GM19452 (cell line): Measurements from ENCODE around the gene PRKN.

Experiments used
- ATAC-seq: cut with Tn5 transposase; IDR thresholded peaks from one replicate; pipeline ENCODE4 v1.9.1; 2021; ENCODE audit not compliant: unreplicated experiment

The PRKN gene

DNA sequence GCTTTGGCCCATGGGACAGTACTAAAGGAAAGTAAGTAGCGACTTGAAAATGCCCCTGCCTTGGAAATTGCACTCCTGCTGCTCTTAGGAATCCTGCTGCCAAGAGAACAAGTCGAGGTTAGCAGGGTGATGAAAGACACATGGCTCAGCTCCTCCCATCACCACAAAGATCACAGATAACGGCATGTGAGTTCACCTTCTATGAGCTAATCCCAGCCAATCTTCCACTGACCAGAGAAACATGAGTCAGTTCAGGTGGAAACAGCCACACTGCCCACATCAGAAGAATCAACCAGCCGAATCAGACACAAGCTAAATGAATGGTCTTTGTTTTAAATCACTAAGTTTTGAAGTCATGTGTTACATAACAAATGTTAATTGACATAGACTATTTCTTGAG lies 106.3 kb downstream of the PRKN start:
- ATAC-seq = no peak

GRCh38 chr6:162620073-162620472 lies 107.5 kb downstream of the PRKN start:
- ATAC-seq = no peak

- ATAC-seq = no peak
Observed at GRCh38 chr6:162618448-162619002, 109.0 kb downstream of the PRKN start.

DNA sequence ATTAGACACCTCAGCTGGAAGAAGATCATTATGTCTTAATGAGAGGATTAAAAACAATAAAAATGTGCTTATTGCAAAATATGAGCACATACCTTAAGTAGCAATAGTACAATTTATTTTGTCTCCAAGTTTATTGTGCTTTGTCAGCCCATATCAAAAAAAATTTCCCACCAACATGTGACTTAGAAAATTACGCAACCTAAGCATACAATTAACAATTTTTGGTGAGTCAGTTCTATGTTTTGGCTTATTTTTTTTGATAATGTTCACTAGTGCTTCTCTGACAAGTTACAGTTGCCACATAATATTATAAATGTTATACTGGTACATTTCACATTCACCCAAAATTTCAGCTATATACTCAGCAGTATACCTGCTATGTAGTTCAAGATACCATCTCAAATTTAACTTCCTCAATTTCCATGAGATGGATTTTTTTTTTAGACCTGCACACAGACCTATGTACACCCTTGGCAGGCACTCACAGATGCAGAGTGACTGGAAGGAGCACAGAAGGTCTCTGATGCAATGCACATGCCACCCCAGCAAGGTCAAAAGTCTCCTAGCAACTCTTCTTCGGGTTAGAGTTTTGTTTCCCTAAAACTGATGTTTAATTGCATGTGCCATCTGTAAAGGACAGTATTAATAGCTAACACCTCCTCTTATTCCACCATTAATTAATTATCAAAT lies 112.4 kb downstream of the PRKN start:
- no peak for ATAC-seq

GRCh38 chr6:162613310-162613709 lies 114.3 kb downstream of the PRKN start:
- ATAC-seq = no peak

- ATAC-seq = no peak
Observed at GRCh38 chr6:162612613-162613012, 115.0 kb downstream of the PRKN start.

DNA sequence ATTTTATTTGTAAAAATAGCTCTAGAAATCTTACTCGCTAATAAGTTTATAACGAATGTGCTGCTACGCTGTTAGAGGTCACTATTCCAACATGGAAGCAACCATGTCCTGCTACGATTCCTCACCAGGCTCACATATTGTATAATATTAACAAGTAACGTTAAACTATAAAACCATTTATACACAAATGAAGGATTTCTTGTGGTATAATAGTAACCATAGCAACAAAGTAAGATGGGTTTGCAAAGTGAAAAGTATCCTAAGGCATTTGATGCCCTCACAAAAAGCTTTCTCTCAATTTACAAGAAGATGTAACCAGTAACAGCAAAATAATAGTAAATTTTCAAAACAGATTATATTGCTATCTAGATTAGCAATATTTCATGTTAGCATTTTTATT lies 117.2 kb downstream of the PRKN start:
- ATAC-seq = no peak

DNA sequence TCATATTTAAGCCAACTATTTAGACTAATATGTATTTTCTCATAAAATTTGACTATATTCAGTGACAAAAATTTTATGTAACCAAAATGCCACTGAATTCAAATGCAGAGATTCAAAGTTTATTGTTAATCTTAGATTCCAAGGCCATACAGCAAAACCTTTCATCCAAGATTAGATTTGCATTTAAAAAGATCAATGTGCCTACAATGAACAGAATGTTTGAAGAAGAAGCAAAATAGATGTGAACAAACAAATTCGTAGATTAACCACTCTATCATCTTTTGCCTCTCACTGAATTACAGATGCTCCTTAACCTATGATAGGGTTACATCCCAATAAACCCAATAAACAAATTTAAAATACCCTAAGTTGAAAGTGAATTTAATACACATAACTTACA lies 121.7 kb downstream of the PRKN start:
- ATAC-seq = no peak

- no peak for ATAC-seq
Observed at GRCh38 chr6:162603231-162604015, 124.1 kb downstream of the PRKN start.

DNA sequence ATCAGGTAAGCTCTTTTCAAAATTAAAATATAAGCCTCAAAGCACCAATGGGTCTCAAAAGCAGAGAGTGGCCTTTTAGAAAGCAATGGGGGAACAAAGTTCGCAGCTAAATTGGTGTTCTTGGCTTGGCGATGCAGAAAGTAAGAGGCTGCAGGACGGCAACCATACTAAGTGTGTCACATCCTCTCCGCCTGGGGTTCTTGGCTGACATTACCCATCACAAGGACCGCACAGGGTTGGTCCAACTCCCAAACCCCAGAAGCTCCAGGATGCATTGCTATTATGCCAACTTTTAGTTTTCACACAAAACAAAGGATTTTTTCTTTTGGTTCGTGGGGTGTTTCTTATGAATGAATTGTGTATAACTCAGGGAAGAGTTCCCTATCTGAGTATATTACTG lies 124.8 kb downstream of the PRKN start:
- no peak for ATAC-seq

DNA sequence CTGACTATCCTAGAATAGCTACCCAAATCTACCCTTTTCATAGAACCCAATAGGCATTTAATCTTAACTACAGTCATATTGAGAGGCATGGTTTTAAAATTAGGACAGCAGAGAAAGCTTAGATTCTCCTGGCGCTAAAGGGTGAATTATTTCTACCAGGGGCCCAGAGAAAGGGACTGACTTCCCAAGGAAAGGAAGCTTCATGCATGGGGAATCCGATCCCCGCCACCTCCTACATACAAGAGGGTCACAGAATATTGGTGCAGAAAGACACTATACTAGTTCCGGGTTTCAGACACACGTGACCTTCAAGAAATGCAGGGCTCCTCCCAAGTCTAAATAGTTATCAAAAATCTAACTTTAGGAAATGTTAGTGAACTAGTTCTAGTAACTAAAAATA lies 130.9 kb downstream of the PRKN start:
- ATAC-seq = no peak

DNA sequence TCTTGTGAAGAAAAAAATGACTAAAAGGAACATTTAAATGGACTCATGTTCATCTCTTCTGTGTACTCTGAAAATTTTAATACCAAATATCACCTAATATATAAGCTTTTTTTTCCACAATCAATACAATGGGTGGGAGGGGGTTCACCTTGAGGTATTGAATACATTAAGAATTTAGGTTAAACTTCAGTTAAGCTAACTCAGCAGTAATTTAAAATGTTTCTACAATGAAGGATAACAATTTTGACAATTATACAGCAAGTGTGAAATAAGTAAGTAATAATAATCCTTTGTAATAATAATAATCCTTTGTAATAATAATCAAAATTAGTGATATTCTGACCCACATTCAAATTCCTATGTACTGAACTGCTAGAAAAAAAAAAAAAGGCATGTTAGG lies 136.0 kb downstream of the PRKN start:
- no peak for ATAC-seq

DNA sequence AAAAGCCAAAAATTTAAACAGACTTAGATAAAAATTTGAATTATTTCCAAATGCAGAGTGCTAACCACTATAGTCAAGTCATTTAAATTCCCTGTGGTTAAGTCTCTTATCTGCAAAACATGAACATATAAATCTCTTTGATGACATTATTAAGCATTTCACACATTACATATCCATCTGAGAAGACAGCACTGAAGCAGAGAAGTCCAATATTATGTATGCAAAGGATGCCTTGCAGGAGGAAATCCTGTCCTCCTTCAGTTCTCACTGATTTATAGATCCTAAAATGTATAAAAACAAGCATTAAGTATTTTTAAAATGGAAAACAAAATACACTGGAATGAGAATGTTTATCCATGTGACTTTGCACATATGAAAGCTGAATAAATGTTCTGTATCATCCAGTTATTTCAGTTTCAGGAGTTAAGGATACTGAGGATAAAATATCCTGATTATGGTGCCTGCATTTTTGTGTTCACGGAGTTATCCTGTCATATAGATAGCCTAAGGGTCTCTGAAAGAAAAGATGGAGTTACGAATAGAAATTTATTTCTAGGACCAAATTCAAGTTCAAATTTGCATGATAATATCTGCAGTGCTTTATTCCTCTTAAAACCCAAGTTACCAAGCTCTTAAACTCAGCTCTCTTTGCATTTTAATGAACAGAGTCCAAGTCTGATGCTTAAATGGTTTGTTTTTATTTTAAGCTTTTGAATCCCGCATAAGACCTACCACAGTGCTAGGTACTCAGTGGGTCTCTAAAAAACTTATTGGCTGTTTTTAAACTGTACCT lies 145.4 kb downstream of the PRKN start:
- ATAC-seq = no peak

DNA sequence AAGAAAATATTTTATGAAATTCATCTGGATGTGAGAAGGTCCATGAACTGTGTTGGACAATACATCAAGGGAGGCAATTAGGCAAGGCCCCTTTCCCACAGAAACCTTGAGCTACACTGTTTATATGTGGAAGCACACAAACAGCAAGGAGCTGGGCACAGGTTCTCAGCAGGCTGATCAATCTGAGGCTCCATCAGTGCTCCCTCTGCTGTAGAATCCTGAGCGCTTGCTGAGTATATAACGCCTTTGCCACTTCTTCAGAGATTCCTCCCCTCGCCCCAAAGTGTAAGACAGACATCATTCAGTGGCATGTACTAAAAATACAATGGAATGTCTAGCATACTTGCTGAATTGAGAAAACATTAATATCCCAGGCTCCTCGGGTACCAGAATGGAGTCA lies 146.9 kb downstream of the PRKN start:
- no peak for ATAC-seq

DNA sequence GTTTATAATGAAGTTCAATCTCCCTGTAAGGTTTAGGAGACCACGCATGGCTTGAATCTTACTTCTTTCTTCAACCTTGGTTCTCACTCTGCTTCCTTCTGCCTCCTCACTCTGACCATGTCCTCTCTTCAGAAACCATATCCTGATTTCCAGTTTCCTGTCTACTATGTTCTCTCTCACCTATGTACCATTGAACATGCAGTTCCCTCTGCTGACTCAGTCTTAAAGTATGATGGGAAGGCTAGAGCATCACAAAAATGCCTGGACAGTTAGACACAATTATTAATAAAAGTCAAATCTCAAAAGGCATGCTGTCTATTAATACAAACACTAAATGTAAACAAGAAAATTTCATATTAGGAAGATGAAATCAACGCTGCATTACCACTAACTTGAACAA lies 151.6 kb downstream of the PRKN start:
- no peak for ATAC-seq

GRCh38 chr6:162572240-162572639 lies 155.3 kb downstream of the PRKN start:
- no peak for ATAC-seq

- ATAC-seq = no peak
Observed at GRCh38 chr6:162568266-162568665, 159.3 kb downstream of the PRKN start.

DNA sequence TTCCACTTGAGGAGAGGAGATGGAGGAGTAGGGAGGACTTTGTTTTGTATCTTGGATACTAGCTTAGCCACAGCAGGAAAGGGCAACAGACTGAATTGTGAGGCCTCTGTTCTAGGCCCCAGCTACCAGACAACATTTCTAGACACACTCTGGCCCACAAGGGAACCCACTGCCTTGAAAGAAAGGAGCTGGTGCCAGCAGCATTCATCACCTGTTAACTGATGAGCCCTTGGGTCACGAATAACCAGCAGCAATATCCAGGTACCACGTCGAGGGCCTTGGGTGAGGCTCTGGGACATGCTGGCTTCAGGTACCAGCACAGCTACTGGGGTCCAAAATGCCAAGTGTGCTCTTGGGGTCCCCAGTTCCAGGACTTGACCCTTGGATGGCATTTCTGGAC lies 165.5 kb downstream of the PRKN start:
- ATAC-seq = no peak

- no peak for ATAC-seq
Observed at GRCh38 chr6:162560891-162561290, 166.7 kb downstream of the PRKN start.

GRCh38 chr6:162554531-162554930 lies 173.0 kb downstream of the PRKN start:
- ATAC-seq = no peak

DNA sequence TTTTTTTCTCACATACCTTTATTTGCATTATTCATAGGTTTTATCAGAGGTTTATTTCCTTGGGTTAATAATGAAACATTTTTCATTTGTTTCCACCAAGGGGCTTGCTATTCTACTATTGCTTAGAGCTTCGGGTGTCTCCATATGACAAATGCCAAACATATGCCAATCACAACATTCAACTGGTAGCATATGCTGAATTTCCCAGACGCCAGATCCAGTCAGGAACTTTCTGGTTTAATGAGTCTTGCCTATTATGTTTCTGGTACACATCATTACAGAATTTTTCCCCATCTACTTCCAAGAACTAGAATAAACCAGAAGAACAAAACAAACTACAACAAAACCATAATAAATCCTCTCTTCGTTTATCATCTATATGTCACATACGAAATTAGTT lies 180.7 kb downstream of the PRKN start:
- no peak for ATAC-seq

DNA sequence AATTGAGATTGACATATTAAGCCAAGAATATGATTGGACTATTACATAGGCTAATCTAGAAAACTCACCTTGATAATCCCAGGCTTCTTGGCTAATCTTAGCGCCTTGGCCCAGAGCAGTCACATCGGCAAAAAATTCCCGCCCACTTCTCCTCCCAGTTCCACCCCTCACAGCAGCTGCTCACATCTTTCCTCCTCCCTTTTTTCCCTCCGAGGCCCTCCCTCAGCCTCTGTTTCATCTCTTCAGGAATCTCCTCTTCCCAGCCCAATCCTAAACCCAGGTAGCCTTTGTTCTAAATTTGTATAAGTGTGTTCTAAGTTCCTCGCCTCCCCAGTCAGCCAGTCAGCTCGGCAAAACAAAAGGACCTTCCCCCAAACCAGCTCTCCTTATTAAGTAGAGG lies 184.3 kb downstream of the PRKN start:
- ATAC-seq = no peak
